ENCODE data around the gene PDCD1.

DNA sequence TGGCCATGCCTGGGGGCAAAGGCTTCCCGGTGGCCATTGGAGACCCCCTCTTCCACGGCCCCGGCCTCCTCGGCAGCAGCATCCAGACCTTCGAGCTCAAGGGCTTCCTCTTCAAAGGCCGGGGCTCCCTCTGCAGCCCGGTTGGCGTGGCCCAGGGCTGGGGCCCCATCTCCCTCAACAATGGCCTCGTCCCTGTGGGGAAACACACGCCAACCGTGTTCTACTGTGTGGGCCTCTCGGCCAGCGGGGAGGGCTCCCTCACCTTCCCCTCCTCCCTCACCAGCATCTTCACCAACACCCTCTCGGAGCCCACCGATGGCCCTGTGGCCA, 13.6 kb upstream of the PDCD1 start:
- TF ChIP-seq, protein P1, sequence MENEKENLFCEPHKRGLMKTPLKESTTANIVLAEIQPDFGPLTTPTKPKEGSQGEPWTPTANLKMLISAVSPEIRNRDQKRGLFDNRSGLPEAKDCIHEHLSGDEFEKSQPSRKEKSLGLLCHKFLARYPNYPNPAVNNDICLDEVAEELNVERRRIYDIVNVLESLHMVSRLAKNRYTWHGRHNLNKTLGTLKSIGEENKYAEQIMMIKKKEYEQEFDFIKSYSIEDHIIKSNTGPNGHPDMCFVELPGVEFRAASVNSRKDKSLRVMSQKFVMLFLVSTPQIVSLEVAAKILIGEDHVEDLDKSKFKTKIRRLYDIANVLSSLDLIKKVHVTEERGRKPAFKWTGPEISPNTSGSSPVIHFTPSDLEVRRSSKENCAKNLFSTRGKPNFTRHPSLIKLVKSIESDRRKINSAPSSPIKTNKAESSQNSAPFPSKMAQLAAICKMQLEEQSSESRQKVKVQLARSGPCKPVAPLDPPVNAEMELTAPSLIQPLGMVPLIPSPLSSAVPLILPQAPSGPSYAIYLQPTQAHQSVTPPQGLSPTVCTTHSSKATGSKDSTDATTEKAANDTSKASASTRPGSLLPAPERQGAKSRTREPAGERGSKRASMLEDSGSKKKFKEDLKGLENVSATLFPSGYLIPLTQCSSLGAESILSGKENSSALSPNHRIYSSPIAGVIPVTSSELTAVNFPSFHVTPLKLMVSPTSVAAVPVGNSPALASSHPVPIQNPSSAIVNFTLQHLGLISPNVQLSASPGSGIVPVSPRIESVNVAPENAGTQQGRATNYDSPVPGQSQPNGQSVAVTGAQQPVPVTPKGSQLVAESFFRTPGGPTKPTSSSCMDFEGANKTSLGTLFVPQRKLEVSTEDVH (IDR thresholded peaks at IDR 0.05; ENCODE audit: low read depth, partially characterized antibody), result no peak
- TF ChIP-seq GABPA (IDR thresholded peaks at IDR 0.05; ENCODE audit: low read depth), result no peak
- TF ChIP-seq, protein P2, sequence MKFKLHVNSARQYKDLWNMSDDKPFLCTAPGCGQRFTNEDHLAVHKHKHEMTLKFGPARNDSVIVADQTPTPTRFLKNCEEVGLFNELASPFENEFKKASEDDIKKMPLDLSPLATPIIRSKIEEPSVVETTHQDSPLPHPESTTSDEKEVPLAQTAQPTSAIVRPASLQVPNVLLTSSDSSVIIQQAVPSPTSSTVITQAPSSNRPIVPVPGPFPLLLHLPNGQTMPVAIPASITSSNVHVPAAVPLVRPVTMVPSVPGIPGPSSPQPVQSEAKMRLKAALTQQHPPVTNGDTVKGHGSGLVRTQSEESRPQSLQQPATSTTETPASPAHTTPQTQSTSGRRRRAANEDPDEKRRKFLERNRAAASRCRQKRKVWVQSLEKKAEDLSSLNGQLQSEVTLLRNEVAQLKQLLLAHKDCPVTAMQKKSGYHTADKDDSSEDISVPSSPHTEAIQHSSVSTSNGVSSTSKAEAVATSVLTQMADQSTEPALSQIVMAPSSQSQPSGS (IDR thresholded peaks at IDR 0.05; ENCODE audit: low read length), result no peak
- no peak for TF ChIP-seq RAD21 (IDR thresholded peaks at IDR 0.05; ENCODE audit: insufficient read depth, low read depth, low read length)
- no peak for TF ChIP-seq POLR2AphosphoS5 (IDR thresholded peaks at IDR 0.05; ENCODE audit: low read length)
